ENCODE data around the gene PRKCH. TPM values are rescaled to one million over a fixed set of nuclear protein-coding genes. Genes with fewer than 3 reads are reported as not detected.

Gene PRKCH
- total and polyA plus RNA-seq, 5 donors from 2014 or later = 194 to 457 (median 201) TPM

DNA sequence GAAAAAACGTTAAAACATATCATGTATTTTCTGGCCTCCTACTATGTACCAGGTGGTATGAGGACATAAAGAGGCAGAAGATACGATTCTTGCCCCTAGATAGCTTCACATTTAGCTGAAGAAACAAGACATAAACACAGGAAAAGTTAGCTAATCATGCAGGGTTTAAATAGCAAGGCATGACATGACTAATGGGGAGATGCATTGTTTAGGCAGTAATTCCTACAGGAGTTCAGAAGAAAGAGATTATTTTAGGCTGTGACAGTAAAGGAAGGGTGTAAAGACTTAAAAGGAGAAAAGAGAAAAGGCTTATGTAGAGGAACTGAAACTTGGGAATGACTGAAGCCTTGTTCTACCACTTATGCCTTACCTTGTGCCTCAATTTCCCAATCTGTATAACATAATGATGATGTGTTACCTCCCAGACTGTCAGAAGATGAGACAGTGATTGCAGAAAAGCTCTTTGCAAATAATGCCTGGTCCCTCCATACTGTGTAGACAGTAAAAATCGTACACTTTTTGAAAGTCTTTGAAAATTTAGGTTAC lies 44.4 kb downstream of the PRKCH start:
- Mint-ChIP-seq H3K9me3 (no peaks in the 10 kb centered on the region), H3K4me1 (peaks cover 16 to 42% (median 28%) of the 10 kb centered on the region in 4 donors), H3K4me3 (peak overlapping the region in 1 of 4 donors; percentile 19), H3K36me3 (peaks cover 3% of the 10 kb centered on the region), H3K27ac (no peak overlapping the region), H3K27me3 (no peaks in the 10 kb centered on the region)
- ATAC-seq (ENCODE audit: low read depth in 2 of 2) (no peak), DNase-seq (no peak)
- peaks cover 4% of the 10 kb centered on the region for H3K36me3 ChIP-seq (ENCODE audit: control insufficient read depth, insufficient read depth, low read length)
- H3K4me3 ChIP-seq (ENCODE audit: low read depth, low read length) = peak overlapping the region; percentile 54
- H3K4me1 ChIP-seq (ENCODE audit: control insufficient read depth, insufficient read depth, low read length, poor library complexity, severe bottlenecking) = peaks cover 91% of the 10 kb centered on the region
- H3K9me3 ChIP-seq (ENCODE audit: control insufficient read depth in 2 of 2, low read length in 2 of 2) = no peaks in the 10 kb centered on the region
- no peaks in the 10 kb centered on the region for H3K27me3 ChIP-seq (ENCODE audit: control insufficient read depth, insufficient read depth, low read length)
- peak overlapping the region; percentile 50 for H3K27ac ChIP-seq (ENCODE audit: insufficient read depth, low read length, poor library complexity, severe bottlenecking)

DNA sequence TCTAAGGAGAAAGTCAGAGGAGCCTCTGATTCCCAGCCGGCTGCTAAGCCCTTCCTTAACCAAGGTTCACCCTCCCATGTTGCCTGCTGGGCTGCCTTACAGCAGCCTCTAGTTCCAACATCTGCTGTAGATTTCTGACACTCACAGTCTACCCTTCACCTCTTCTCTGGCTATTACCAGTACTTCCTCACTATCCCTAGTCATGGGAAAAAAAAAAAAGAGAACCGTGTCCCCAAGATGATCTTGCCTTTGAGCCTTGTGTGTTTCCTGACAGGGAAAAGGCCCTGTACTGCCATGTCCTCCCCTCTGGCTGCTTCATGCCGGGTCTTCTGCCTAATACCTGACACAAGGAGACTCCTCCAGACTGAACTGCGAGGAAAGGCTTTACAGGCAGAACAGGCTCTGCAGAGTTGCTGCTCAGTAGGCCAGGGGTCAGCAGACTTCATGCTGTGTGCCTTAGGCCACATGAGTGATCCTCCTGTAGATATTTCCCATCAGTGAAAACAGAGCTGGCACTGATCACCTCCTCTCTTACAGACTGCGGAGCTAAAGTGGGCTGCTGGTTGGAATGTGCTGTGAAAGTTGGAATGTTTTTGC lies 46.8 kb downstream of the PRKCH start:
- Mint-ChIP-seq H3K27me3 (no peaks in the 10 kb centered on the region), H3K27ac (peak overlapping the region in 1 of 3 donors; percentile 88), H3K4me3 (peak overlapping the region in 3 of 4 donors; percentile 73 to 84 (median 74)), H3K9me3 (peaks cover 0 to 7% (median 3%) of the 10 kb centered on the region in 7 donors), H3K4me1 (peaks cover 32 to 54% (median 37%) of the 10 kb centered on the region in 4 donors), H3K36me3 (peaks cover 12% of the 10 kb centered on the region)
- Histone ChIP-seq H3K36me3 (ENCODE audit: control insufficient read depth, insufficient read depth, low read length) (peaks cover 4% of the 10 kb centered on the region), H3K4me1 (ENCODE audit: control insufficient read depth, insufficient read depth, low read length, poor library complexity, severe bottlenecking) (peaks cover 89% of the 10 kb centered on the region), H3K4me3 (ENCODE audit: low read depth, low read length) (peak overlapping the region; percentile 67), H3K27me3 (ENCODE audit: control insufficient read depth, insufficient read depth, low read length) (no peaks in the 10 kb centered on the region), H3K9me3 (ENCODE audit: control insufficient read depth in 2 of 2, low read length in 2 of 2) (no peaks in the 10 kb centered on the region), H3K27ac (ENCODE audit: insufficient read depth, low read length, poor library complexity, severe bottlenecking) (peak overlapping the region; percentile 26)
- ATAC-seq (ENCODE audit: low read depth in 2 of 2) (no peak), DNase-seq (no peak)

DNA sequence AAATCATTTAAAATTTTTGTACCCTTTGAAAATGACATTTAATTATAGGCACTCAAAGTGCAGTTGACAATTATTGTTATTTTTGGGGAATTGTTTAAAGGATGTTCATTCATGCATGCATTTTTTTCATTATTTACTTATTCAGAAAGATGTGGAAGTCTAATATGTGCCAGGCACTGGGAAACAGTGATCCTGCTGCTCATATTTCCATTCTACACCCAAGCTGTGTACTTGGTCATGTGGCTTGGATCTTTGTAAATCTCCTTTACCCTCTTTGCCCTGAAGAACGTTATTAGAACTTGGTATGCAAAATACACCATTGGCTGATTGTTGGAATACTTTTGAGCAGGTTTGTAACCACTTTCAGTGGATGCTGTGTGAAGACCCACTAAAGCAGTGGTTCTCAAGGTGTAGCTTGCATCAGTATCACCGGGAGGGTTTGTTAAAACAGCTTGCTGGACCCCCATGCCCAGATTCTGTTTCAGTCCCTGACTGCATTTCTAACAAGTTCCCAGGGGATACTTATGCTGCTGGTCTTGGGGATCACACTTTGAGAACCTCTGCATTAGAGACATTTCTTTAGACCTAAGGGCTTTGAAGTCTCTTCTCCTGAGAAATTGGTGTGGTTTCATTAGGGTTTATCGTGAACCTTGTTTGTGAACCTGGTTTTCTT lies 47.5 kb downstream of the PRKCH start:
- no peaks in the 10 kb centered on the region for H3K27me3 Mint-ChIP-seq
- Histone ChIP-seq H3K4me3 (ENCODE audit: low read depth, low read length) (peak overlapping the region; percentile 67), H3K36me3 (ENCODE audit: control insufficient read depth, insufficient read depth, low read length) (peaks cover 6% of the 10 kb centered on the region), H3K27me3 (ENCODE audit: control insufficient read depth, insufficient read depth, low read length) (no peaks in the 10 kb centered on the region), H3K9me3 (ENCODE audit: control insufficient read depth in 2 of 2, low read length in 2 of 2) (peaks cover 0 to 6% of the 10 kb centered on the region in 2 experiments), H3K4me1 (ENCODE audit: control insufficient read depth, insufficient read depth, low read length, poor library complexity, severe bottlenecking) (peaks cover 89% of the 10 kb centered on the region), H3K27ac (ENCODE audit: insufficient read depth, low read length, poor library complexity, severe bottlenecking) (no peak overlapping the region)
- H3K27ac Mint-ChIP-seq = peak overlapping the region in 2 of 3 donors; percentile 79 to 86
- peaks cover 34 to 54% (median 39%) of the 10 kb centered on the region in 4 donors for H3K4me1 Mint-ChIP-seq
- DNase-seq (no peak), ATAC-seq (ENCODE audit: low read depth in 2 of 2) (no peak)
- H3K4me3 Mint-ChIP-seq = peak overlapping the region in 3 of 4 donors; percentile 73 to 84 (median 74)
- peaks cover 0 to 15% (median 5%) of the 10 kb centered on the region in 7 donors for H3K9me3 Mint-ChIP-seq
- H3K36me3 Mint-ChIP-seq = peaks cover 18% of the 10 kb centered on the region

DNA sequence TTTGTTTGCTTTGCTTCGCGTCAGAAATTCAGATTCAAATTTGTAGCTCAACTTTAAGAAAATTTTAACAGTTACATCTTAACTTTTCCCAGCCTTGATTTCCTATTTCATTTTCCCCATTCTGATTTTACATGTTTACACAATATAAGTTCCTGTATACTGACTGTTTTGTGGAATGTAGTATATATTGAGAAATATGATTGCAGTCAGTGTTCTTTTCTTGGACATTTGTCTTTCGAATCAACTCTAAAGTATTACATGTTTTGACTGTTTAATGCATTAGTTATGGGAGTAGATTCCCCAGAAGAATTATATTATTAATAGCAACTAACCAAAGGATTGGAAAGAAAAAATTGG lies 48.1 kb downstream of the PRKCH start:
- Mint-ChIP-seq H3K36me3 (peaks cover 23% of the 10 kb centered on the region), H3K4me1 (peaks cover 34 to 54% (median 40%) of the 10 kb centered on the region in 4 donors), H3K9me3 (peaks cover 0 to 19% (median 6%) of the 10 kb centered on the region in 7 donors), H3K27me3 (no peaks in the 10 kb centered on the region), H3K27ac (peak overlapping the region in 2 of 3 donors; percentile 79 to 86), H3K4me3 (peak overlapping the region in 3 of 4 donors; percentile 73 to 84 (median 74))
- no peak overlapping the region for H3K27ac ChIP-seq (ENCODE audit: insufficient read depth, low read length, poor library complexity, severe bottlenecking)
- peaks cover 11% of the 10 kb centered on the region for H3K36me3 ChIP-seq (ENCODE audit: control insufficient read depth, insufficient read depth, low read length)
- DNase-seq = no peak
- peaks cover 84% of the 10 kb centered on the region for H3K4me1 ChIP-seq (ENCODE audit: control insufficient read depth, insufficient read depth, low read length, poor library complexity, severe bottlenecking)
- ATAC-seq (ENCODE audit: low read depth in 2 of 2) = no peak
- peaks cover 4 to 11% of the 10 kb centered on the region in 2 experiments for H3K9me3 ChIP-seq (ENCODE audit: control insufficient read depth in 2 of 2, low read length in 2 of 2)
- no peaks in the 10 kb centered on the region for H3K27me3 ChIP-seq (ENCODE audit: control insufficient read depth, insufficient read depth, low read length)
- H3K4me3 ChIP-seq (ENCODE audit: low read depth, low read length) = peak overlapping the region; percentile 67

DNA sequence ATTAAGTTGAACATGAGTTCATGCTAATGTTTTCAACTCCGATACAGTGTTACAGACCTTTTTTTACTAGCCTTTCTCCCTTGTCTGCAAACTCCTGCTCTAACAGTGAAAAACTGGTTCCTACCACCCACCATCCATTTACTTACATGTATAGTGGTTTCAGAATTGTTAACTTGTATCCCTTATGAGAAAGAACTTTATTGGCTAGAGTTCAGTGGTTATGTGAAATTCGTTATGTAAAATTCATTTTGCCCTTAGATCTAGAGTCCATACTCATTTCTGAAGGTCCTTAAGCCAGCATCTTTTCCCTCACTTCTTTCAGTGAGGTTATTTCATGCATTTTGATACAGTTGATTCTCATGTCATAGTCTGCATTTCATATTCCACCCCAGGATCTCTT lies 51.0 kb downstream of the PRKCH start:
- no peak for ATAC-seq (ENCODE audit: low read depth in 2 of 2)
- H3K27me3 Mint-ChIP-seq = no peaks in the 10 kb centered on the region
- H3K9me3 Mint-ChIP-seq = peaks cover 0 to 44% (median 8%) of the 10 kb centered on the region in 7 donors
- peak overlapping the region in 3 of 4 donors; percentile 22 to 73 (median 62) for H3K4me3 Mint-ChIP-seq
- peaks cover 18 to 24% of the 10 kb centered on the region in 2 experiments for H3K9me3 ChIP-seq (ENCODE audit: control insufficient read depth in 2 of 2, low read length in 2 of 2)
- H3K4me3 ChIP-seq (ENCODE audit: low read depth, low read length) = peak overlapping the region; percentile 45
- peaks cover 36% of the 10 kb centered on the region for H3K36me3 ChIP-seq (ENCODE audit: control insufficient read depth, insufficient read depth, low read length)
- peaks cover 45 to 69% (median 54%) of the 10 kb centered on the region in 4 donors for H3K4me1 Mint-ChIP-seq
- H3K27ac Mint-ChIP-seq = peak overlapping the region; percentile 66 to 72 (median 66)
- DNase-seq = no peak
- peaks cover 49% of the 10 kb centered on the region for H3K36me3 Mint-ChIP-seq
- no peak overlapping the region for H3K27ac ChIP-seq (ENCODE audit: insufficient read depth, low read length, poor library complexity, severe bottlenecking)
- H3K4me1 ChIP-seq (ENCODE audit: control insufficient read depth, insufficient read depth, low read length, poor library complexity, severe bottlenecking) = peaks cover 65% of the 10 kb centered on the region
- H3K27me3 ChIP-seq (ENCODE audit: control insufficient read depth, insufficient read depth, low read length) = no peaks in the 10 kb centered on the region

DNA sequence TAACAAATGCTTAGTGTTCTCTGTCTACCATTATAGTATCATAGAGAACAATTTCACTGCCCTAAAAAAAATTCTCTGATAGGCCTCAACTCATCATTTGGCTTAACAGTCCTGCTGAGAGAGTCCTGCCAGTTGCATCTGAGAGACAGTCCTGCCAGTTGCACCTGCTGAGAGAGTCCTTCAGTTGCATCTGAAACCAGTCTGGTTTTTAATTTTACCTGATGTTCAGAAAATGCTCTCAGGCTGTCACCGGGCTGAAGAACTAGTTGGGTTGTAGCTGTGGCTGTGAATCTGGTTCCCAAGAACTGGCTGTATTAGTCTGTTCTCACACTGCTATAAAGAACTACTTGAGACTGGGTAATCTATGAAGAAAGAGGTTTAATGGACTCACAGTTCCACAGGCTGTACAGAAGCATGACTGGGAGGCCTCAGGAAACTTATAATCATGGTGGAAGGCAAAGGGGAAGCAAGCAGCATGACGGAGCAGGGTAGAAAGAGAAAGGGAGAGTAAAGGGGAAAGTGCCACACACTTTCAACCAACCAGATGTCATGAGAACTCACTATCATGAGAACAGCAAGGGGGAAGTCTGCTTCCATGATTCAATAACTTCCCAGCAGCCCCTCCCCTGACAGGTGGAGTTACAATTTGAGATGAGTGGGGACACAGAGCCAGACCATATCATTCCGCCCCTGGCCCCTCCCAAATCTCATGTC lies 51.6 kb downstream of the PRKCH start:
- no peak overlapping the region for H3K27ac ChIP-seq (ENCODE audit: insufficient read depth, low read length, poor library complexity, severe bottlenecking)
- H3K4me1 ChIP-seq (ENCODE audit: control insufficient read depth, insufficient read depth, low read length, poor library complexity, severe bottlenecking) = peaks cover 65% of the 10 kb centered on the region
- Mint-ChIP-seq H3K4me3 (peak overlapping the region; percentile 17 to 73 (median 20)), H3K4me1 (peaks cover 45 to 72% (median 56%) of the 10 kb centered on the region in 4 donors), H3K27ac (peak overlapping the region; percentile 28 to 66 (median 66)), H3K9me3 (peaks cover 0 to 44% (median 8%) of the 10 kb centered on the region in 7 donors), H3K27me3 (no peaks in the 10 kb centered on the region), H3K36me3 (peaks cover 52% of the 10 kb centered on the region)
- peaks cover 18 to 24% of the 10 kb centered on the region in 2 experiments for H3K9me3 ChIP-seq (ENCODE audit: control insufficient read depth in 2 of 2, low read length in 2 of 2)
- peaks cover 36% of the 10 kb centered on the region for H3K36me3 ChIP-seq (ENCODE audit: control insufficient read depth, insufficient read depth, low read length)
- H3K27me3 ChIP-seq (ENCODE audit: control insufficient read depth, insufficient read depth, low read length) = no peaks in the 10 kb centered on the region
- H3K4me3 ChIP-seq (ENCODE audit: low read depth, low read length) = peak overlapping the region; percentile 45
- ATAC-seq (ENCODE audit: low read depth in 2 of 2) (no peak), DNase-seq (no peak)

DNA sequence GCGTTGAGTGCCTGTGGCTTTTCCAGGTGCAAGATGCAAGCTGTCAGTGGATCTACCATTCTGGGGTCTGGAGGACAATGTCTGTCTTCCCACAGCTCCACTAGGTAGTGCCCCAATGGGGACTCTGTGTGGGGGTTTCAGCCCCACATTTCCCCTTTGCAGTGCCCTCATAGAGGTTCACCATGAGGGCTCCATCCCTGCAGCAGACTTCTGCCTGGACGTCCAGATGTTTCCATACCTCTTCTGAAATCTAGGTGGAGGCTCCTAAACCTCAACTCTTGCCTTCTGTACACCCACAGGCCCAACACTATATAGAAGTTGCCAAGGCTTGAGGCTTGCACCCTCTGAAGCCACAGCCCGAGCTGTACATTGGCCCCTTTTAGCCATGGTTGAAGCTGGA lies 52.9 kb downstream of the PRKCH start:
- Histone ChIP-seq H3K27ac (ENCODE audit: insufficient read depth, low read length, poor library complexity, severe bottlenecking) (no peak overlapping the region), H3K9me3 (ENCODE audit: control insufficient read depth in 2 of 2, low read length in 2 of 2) (peaks cover 18 to 24% of the 10 kb centered on the region in 2 experiments), H3K4me3 (ENCODE audit: low read depth, low read length) (no peak overlapping the region), H3K27me3 (ENCODE audit: control insufficient read depth, insufficient read depth, low read length) (no peaks in the 10 kb centered on the region), H3K4me1 (ENCODE audit: control insufficient read depth, insufficient read depth, low read length, poor library complexity, severe bottlenecking) (peaks cover 66% of the 10 kb centered on the region), H3K36me3 (ENCODE audit: control insufficient read depth, insufficient read depth, low read length) (peaks cover 43% of the 10 kb centered on the region)
- H3K27me3 Mint-ChIP-seq = no peaks in the 10 kb centered on the region
- H3K27ac Mint-ChIP-seq = no peak overlapping the region
- DNase-seq (peak in 1 of 3 donors; percentile 33), ATAC-seq (ENCODE audit: low read depth in 2 of 2) (no peak)
- H3K36me3 Mint-ChIP-seq = peaks cover 58% of the 10 kb centered on the region
- H3K9me3 Mint-ChIP-seq = peaks cover 0 to 44% (median 8%) of the 10 kb centered on the region in 7 donors
- H3K4me1 Mint-ChIP-seq = peaks cover 45 to 69% (median 55%) of the 10 kb centered on the region in 4 donors
- peak overlapping the region in 2 of 4 donors; percentile 6 to 16 for H3K4me3 Mint-ChIP-seq

Measured in CD4-positive, CD25-positive, alpha-beta regulatory T cell (primary cell).